ENCODE results near the gene TTC28.

GRCh38 chr22:28052825-28053269 lies 626.8 kb downstream of the TTC28 start:
- TF ChIP-seq CTCF (conservative IDR thresholded peaks at IDR 0.05 in 1 of 2, IDR thresholded peaks at IDR 0.05 in 1 of 2; ENCODE audit: low read depth in 1 of 2, low read length in 2 of 2) (no peak), EZH2 (IDR thresholded peaks at IDR 0.05; ENCODE audit: low read length, missing control alignments) (no peak)
